ENCODE data around the gene TTC28. TPM values are rescaled to one million over a fixed set of nuclear protein-coding genes. Genes with fewer than 3 reads are reported as not detected.
"Not testable (repeated sequence)": the region's sequence is repeated elsewhere in the genome, so short reads cannot be mapped to it uniquely, and the experiment has no call there.

Gene TTC28
- total RNA-seq, 4 donors from 2014 or later: 35.6 to 42.6 (median 36.9) TPM

DNA sequence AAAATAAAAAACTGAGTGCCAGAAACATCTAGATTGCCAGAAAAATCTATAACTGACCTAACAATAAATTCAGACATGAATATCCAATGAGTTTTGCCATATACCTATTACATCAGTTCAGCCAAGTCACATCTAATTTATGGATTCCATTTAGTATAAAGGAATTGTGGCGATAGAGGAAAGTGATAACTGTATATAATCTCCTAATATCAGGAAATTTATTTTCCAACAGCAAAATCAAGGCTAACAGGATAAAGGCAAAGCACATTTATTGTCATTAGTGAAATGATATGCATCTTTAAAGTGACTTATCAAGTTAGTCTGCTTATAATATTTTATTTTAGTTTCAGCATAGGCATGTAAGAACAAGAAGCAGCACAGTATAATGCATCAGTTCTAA, 462.4 kb downstream of the TTC28 start:
- Histone ChIP-seq H3K36me3 (no peaks in the 10 kb centered on the region), H3K9me3 (no peaks in the 10 kb centered on the region), H3K4me1 (no peaks in the 10 kb centered on the region), H3K27ac (replicated peaks in 1 of 4) (no peak overlapping the region), H3K4me3 (no peak overlapping the region), H3K27me3 (no peaks in the 10 kb centered on the region)
- WGBS: 92% methylated on average over 1 of the region's 1 CpG
- no peak for DNase-seq (ENCODE audit: extremely low spot score)
- intact Hi-C loops (cut with DNase I): no loop called here
- TF ChIP-seq POLR2A (IDR thresholded peaks at IDR 0.05; ENCODE audit: low read depth) (no peak), EP300 (IDR thresholded peaks at IDR 0.05) (no peak)

DNA sequence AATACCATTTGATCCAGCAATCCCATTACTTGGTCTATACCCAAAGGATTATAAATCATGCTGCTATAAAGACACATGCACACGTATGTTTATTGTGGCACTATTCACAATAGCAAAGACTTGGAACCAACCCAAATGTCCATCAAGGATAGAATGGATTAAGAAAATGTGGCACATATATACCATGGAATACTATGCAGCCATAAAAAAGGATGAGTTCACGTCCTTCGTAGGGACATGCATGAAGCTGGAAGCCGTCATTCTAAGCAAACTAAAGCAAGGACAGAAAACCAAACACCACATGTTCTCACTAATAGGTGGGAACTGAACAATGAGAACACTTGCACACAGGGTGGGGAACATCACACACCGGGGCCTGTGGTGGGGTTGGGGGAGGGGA, 464.9 kb downstream of the TTC28 start:
- H3K36me3 ChIP-seq; H3K9me3 ChIP-seq; H3K27ac ChIP-seq (replicated peaks in 1 of 4); DNase-seq (ENCODE audit: extremely low spot score); H3K27me3 ChIP-seq; H3K4me3 ChIP-seq; intact Hi-C loops (cut with DNase I); H3K4me1 ChIP-seq: not testable (repeated sequence)
- WGBS: 95% methylated on average over 5 of the region's 5 CpGs

DNA sequence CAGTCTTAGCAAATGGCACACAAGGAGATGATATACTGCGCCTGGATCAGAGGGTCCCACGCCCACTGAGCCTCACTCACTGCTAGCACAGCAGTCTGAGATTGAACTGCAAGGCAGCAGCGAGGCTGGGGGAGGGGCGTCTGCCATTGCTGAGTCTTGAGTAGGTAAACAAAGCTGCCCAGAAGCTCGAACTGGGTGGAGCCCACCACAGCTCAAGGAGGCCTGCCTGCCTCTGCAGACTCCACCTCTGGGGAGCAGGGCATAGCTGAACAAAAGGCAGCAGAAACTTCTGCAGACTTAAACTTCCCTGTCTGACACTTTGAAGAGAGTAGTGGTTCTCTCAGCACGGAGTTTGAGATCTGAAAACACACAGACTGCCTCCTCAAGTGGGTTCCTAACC, 470.2 kb downstream of the TTC28 start:
- H3K4me3 ChIP-seq; intact Hi-C loops (cut with DNase I); H3K9me3 ChIP-seq; H3K27me3 ChIP-seq; H3K36me3 ChIP-seq; H3K27ac ChIP-seq (replicated peaks in 1 of 4); DNase-seq (ENCODE audit: extremely low spot score): not testable (repeated sequence)
- peaks cover 0 to 13% (median 0%) of the 10 kb centered on the region in 4 donors for H3K4me1 ChIP-seq
- WGBS: 73% methylated on average over 6 of the region's 6 CpGs

DNA sequence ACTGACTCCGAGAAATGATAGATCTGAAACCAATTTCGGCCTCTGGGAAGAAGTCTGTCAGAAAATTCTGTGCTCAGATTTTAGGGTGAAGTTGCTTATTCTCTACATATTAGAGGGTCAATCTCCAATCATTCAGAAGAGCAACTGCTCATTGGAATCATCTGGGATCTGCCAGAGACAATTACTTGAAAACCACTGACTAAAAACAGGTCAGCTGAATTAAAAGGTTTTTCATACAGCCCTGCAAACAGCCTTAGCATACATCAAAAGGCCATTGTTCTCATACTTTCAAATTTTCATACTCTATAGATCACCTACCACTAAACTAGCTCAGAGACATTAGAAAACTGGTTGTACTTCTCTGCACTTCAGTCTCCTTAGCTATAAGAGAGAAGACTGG, 470.9 kb downstream of the TTC28 start:
- peaks cover 0 to 20% (median 5%) of the 10 kb centered on the region in 4 donors for H3K4me1 ChIP-seq
- H3K4me3 ChIP-seq: no peak overlapping the region
- WGBS: 98% methylated on average over 2 of the region's 2 CpGs
- no peaks in the 10 kb centered on the region for H3K27me3 ChIP-seq
- no peaks in the 10 kb centered on the region for H3K36me3 ChIP-seq
- intact Hi-C loops (cut with DNase I): no loop called here
- H3K9me3 ChIP-seq: no peaks in the 10 kb centered on the region
- no peak for TF ChIP-seq POLR2A (IDR thresholded peaks at IDR 0.05; ENCODE audit: low read depth)
- TF ChIP-seq, protein P1, sequence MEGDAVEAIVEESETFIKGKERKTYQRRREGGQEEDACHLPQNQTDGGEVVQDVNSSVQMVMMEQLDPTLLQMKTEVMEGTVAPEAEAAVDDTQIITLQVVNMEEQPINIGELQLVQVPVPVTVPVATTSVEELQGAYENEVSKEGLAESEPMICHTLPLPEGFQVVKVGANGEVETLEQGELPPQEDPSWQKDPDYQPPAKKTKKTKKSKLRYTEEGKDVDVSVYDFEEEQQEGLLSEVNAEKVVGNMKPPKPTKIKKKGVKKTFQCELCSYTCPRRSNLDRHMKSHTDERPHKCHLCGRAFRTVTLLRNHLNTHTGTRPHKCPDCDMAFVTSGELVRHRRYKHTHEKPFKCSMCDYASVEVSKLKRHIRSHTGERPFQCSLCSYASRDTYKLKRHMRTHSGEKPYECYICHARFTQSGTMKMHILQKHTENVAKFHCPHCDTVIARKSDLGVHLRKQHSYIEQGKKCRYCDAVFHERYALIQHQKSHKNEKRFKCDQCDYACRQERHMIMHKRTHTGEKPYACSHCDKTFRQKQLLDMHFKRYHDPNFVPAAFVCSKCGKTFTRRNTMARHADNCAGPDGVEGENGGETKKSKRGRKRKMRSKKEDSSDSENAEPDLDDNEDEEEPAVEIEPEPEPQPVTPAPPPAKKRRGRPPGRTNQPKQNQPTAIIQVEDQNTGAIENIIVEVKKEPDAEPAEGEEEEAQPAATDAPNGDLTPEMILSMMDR (IDR thresholded peaks at IDR 0.05): no peak
- no peak for TF ChIP-seq POLR2AphosphoS5 (IDR thresholded peaks at IDR 0.05)
- TF ChIP-seq EP300 (IDR thresholded peaks at IDR 0.05): no peak
- no peak for DNase-seq (ENCODE audit: extremely low spot score)
- H3K27ac ChIP-seq (replicated peaks in 1 of 4): no peak overlapping the region

DNA sequence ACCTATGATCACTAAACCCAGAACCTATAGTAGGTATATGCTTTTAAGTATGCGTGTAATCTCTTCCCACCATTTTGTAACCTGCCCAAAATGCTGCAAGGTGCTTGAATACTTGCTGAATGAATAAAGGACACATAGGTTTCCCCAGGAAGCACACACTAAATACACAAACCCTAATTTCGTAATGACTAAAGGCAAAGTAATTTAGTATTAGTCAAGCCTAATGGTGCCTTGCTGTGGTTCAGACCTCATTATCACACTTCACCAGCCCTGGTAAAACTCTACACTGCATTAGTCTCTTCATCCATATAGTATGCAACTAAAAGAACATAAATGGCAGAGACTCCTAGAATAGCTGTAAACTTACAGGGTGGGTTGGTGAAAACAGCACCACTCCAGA, 471.6 kb downstream of the TTC28 start:
- TF ChIP-seq, protein P1 (IDR thresholded peaks at IDR 0.05): no peak
- intact Hi-C loops (cut with DNase I): no loop called here
- Histone ChIP-seq H3K4me3 (no peak overlapping the region), H3K9me3 (no peaks in the 10 kb centered on the region), H3K27ac (replicated peaks in 1 of 4) (no peak overlapping the region), H3K27me3 (no peaks in the 10 kb centered on the region), H3K4me1 (peaks cover 0 to 22% (median 10%) of the 10 kb centered on the region in 4 donors), H3K36me3 (no peaks in the 10 kb centered on the region)
- WGBS: 90% methylated on average over 2 of the region's 2 CpGs
- no peak for DNase-seq (ENCODE audit: extremely low spot score)

DNA sequence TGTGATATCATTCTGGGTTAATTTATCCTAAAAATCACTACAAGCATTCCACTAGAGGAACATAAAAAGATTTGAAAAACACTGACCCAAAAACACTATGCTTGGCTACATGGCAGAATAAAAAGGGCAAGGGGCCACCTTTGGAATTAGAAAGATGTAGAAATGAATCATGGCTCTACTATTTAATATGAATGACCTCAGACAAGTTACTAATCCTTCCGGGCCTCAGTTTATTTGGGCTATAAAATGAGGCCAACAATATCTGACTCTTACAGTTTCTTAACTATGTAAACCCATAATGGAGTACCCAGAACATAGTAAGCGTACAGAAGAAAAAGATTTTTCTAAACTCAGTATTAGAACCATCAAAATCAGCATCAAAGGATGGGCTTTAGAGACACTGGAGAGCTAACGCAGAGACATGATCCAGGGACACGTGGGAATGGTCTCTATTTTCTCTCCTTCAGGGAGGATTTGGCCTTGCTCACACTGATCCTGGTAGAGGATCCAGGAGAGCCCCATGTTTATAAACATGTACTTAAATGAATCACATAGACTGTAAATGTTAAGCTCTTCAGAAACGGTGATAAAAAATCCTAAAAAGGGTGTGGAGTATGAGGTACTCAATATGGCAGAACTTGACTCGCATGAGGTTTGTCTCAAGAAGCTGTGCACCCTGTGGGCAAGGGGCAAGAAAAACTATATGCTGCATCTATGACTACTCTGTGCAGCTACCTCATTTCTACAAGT, 472.2 kb downstream of the TTC28 start:
- no peaks in the 10 kb centered on the region for H3K9me3 ChIP-seq
- TF ChIP-seq POLR2A (IDR thresholded peaks at IDR 0.05; ENCODE audit: low read depth) (no peak), POLR2AphosphoS5 (IDR thresholded peaks at IDR 0.05) (no peak), EP300 (IDR thresholded peaks at IDR 0.05) (no peak)
- TF ChIP-seq, protein P1 (IDR thresholded peaks at IDR 0.05): no peak
- no peaks in the 10 kb centered on the region for H3K36me3 ChIP-seq
- intact Hi-C loops (cut with DNase I): no loop called here
- DNase-seq (ENCODE audit: extremely low spot score): no peak
- H3K27ac ChIP-seq (replicated peaks in 1 of 4): no peak overlapping the region
- no peak overlapping the region for H3K4me3 ChIP-seq
- 77% methylated on average over 6 of the region's 6 CpGs for WGBS
- H3K4me1 ChIP-seq: peaks cover 0 to 22% (median 10%) of the 10 kb centered on the region in 4 donors
- H3K27me3 ChIP-seq: no peaks in the 10 kb centered on the region

All from esophagus muscularis mucosa (tissue), 4 donors.